WTC11 (cell line): ENCODE data around the gene NEURL1. TPM values are rescaled to one million over a fixed set of nuclear protein-coding genes. Genes with fewer than 3 reads are reported as not detected.

ENCODE experiments used
- ATAC-seq: fragments of 200-7000 bp; cut with Tn5 transposase; 2 replicates; pipeline ENCODE4 v1.10.0; 2021; ENCODE audit warnings: mild to moderate bottlenecking, moderate library complexity
- CTCF ChIA-PET: fragments of 300-600 bp; sonication (Branson Sonifier 250); formaldehyde crosslinking; loops from one replicate; lab custom pipeline; 2021; ENCODE audit warnings: antibody characterized with exemption; lab: Charles Lee
- POLR2A ChIA-PET: fragments of 350-600 bp; sonication (Branson Sonifier 250); formaldehyde crosslinking; loops from one replicate; lab custom pipeline; 2021; ENCODE audit warnings: antibody characterized with exemption; lab: Charles Lee
- DNase-seq: peaks from one replicate; pipeline ENCODE4 v3.0.0; 2021; ENCODE audit warnings: low spot score
- H3K27ac Mint-ChIP-seq: 2 replicates; pipeline ENCODE4 v1.8.0; 2021; ENCODE audit warnings: mixed read lengths
- H3K27me3 Mint-ChIP-seq: 2 replicates; pipeline ENCODE4 v1.8.0; 2021; ENCODE audit warnings: low read depth, mild to moderate bottlenecking, moderate library complexity, mixed read lengths
- H3K36me3 Mint-ChIP-seq: 2 replicates; pipeline ENCODE4 v1.8.0; 2021; ENCODE audit warnings: mixed read lengths
- H3K4me1 Mint-ChIP-seq: 2 replicates; pipeline ENCODE4 v1.8.0; 2022; ENCODE audit warnings: mixed read lengths
- H3K4me3 Mint-ChIP-seq: 2 replicates; pipeline ENCODE4 v1.8.0; 2021; ENCODE audit warnings: mild to moderate bottlenecking, moderate library complexity, mixed read lengths
- H3K9me3 Mint-ChIP-seq: 2 replicates; pipeline ENCODE4 v1.8.0; 2021; ENCODE audit warnings: mixed read lengths
- CREB1 ChIP-seq: sonication (generic); formaldehyde crosslinking; IDR thresholded peaks from 2 replicates; pipeline ENCODE4 v1.8.0; 2023; ENCODE audit warnings: mild to moderate bottlenecking, missing genetic modification reagents
- CREM ChIP-seq: sonication (generic); formaldehyde crosslinking; IDR thresholded peaks from 2 replicates; pipeline ENCODE4 v1.8.1; 2022; ENCODE audit warnings: mild to moderate bottlenecking, missing genetic modification reagents, moderate library complexity
- ELF4 ChIP-seq: sonication (generic); formaldehyde crosslinking; IDR thresholded peaks from 2 replicates; pipeline ENCODE4 v1.8.1; 2022; ENCODE audit warnings: low read depth, mild to moderate bottlenecking, moderate library complexity, missing genetic modification reagents
- ESRRA ChIP-seq: sonication (generic); formaldehyde crosslinking; IDR thresholded peaks from 2 replicates; pipeline ENCODE4 v1.8.1; 2022; ENCODE audit warnings: mild to moderate bottlenecking, missing genetic modification reagents, borderline replicate concordance
- GABPB1 ChIP-seq: sonication (generic); formaldehyde crosslinking; IDR thresholded peaks from 2 replicates; pipeline ENCODE4 v1.8.1; 2023; ENCODE audit warnings: mild to moderate bottlenecking, missing genetic modification reagents
- JAZF1 ChIP-seq: fragments of 250-450 bp; sonication (Bioruptor Pico); IDR thresholded peaks from 2 replicates; pipeline ENCODE4 v1.9.0; 2021; ENCODE audit warnings: moderate library complexity, mild to moderate bottlenecking, inconsistent platforms
- JUN ChIP-seq: sonication (generic); formaldehyde crosslinking; IDR thresholded peaks from 2 replicates; pipeline ENCODE4 v1.8.0; 2023; ENCODE audit warnings: mild to moderate bottlenecking, missing genetic modification reagents
- NFYB ChIP-seq: sonication (generic); formaldehyde crosslinking; conservative IDR thresholded peaks from 2 replicates; pipeline ENCODE4 v1.8.0; 2022; ENCODE audit warnings: low read depth, missing genetic modification reagents
- SMAD4 ChIP-seq: sonication (generic); formaldehyde crosslinking; IDR thresholded peaks from 2 replicates; pipeline ENCODE4 v1.8.0; 2022; ENCODE audit warnings: mild to moderate bottlenecking, missing genetic modification reagents
- TEAD1 ChIP-seq: sonication (generic); formaldehyde crosslinking; IDR thresholded peaks from 2 replicates; pipeline ENCODE4 v1.8.0; 2022; ENCODE audit warnings: mild to moderate bottlenecking, missing genetic modification reagents
- TEAD4 ChIP-seq: sonication (generic); formaldehyde crosslinking; IDR thresholded peaks from 2 replicates; pipeline ENCODE4 v1.8.0; 2022; ENCODE audit warnings: mild to moderate bottlenecking, missing genetic modification reagents
- ZNF121 ChIP-seq: sonication (generic); formaldehyde crosslinking; IDR thresholded peaks from 2 replicates; pipeline ENCODE4 v1.8.0; 2023; ENCODE audit warnings: missing genetic modification reagents
- total RNA-seq: library from RNA; stranded (reverse); gene quantifications from 3 replicates; pipeline ENCODE4 v1.2.3, GENCODE V29; 2021
- TF ChIP-seq, protein P1 (sequence below): fragments of 250-450 bp; sonication (Bioruptor Pico); IDR thresholded peaks from 2 replicates; pipeline ENCODE4 v1.9.0; 2021; ENCODE audit warnings: moderate library complexity, mild to moderate bottlenecking, inconsistent platforms, borderline replicate concordance
- TF ChIP-seq, protein P2 (sequence below): sonication (generic); formaldehyde crosslinking; IDR thresholded peaks from 2 replicates; pipeline ENCODE4 v1.8.1; 2023; ENCODE audit warnings: mild to moderate bottlenecking, moderate library complexity, missing genetic modification reagents
- TF ChIP-seq, protein P3 (sequence below): sonication (generic); formaldehyde crosslinking; IDR thresholded peaks from 2 replicates; pipeline ENCODE4 v1.8.1; 2022; ENCODE audit warnings: mild to moderate bottlenecking, missing genetic modification reagents, moderate library complexity, borderline replicate concordance
- TF ChIP-seq, protein P4 (sequence below): fragments of 250-450 bp; sonication (Bioruptor Pico); conservative IDR thresholded peaks from 2 replicates; pipeline ENCODE4 v1.9.0; 2021; ENCODE audit warnings: mild to moderate bottlenecking
- TF ChIP-seq, protein P5 (sequence below): sonication (generic); formaldehyde crosslinking; IDR thresholded peaks from 2 replicates; pipeline ENCODE4 v1.8.0; 2022; ENCODE audit warnings: mild to moderate bottlenecking, missing genetic modification reagents
- TF ChIP-seq, protein P6 (sequence below): sonication (generic); formaldehyde crosslinking; IDR thresholded peaks from 2 replicates; pipeline ENCODE4 v1.8.1; 2023; ENCODE audit warnings: mild to moderate bottlenecking, missing genetic modification reagents, borderline replicate concordance

Gene NEURL1
- total RNA-seq, 1 experiment from 2014 or later: 1.2 TPM

DNA sequence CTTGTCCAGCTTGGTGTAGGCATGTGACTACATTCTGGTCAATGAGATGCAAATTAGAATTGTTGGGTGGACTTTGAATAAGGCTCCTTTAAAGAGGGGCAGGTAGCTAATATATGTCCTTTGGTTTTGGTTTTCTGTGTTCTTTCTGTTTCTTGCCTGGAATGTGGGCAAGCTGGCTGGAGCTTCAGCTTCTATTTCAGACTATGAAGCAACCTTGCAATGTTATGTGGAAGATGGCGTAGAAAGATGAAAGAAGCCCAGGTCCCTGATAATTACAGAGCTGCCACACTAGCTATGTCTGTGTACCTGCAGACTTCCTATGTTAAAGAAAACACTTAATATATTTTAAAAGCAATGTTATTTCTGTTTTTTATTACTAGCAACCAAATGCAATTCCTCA is 46.2 kb downstream of the NEURL1 start (continued):
- TF ChIP-seq, protein P1, sequence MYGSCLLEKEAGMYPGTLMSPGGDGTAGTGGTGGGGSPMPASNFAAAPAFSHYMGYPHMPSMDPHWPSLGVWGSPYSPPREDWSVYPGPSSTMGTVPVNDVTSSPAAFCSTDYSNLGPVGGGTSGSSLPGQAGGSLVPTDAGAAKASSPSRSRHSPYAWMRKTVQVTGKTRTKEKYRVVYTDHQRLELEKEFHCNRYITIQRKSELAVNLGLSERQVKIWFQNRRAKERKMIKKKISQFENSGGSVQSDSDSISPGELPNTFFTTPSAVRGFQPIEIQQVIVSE (CRISPR knock-in tag): no peak

DNA sequence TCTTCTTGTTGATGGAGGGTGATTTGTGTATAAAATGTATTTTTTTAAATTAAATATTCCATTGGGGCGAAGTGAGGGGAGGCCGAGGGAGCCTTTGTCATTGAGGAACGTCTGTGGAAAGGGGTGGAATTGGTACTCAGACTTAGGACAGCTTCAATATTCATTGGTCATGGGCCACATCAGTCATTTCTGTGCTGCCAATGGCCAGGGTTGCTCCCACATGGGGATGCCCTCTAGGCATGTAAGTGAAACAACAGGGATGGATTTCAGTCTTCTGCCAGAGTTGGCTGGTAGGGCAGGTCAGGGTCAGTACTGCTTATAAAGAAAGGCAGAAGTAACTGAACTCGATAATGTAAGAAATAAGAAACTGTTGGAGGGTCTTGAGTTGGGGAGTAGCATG is 47.2 kb downstream of the NEURL1 start:
- ChIA-PET POLR2A (no interaction called here), CTCF (no interaction called here)
- Mint-ChIP-seq H3K27me3 (peaks cover 3% of the 10 kb centered on the region; the same call in 1 of the 2 replicates), H3K27ac (no peak overlapping the region), H3K9me3 (0 out of 2 replicates have a peak, but pooled peaks cover 5% of the 10 kb centered on the region), H3K4me1 (peaks cover 14% of the 10 kb centered on the region), H3K4me3 (no peak overlapping the region), H3K36me3 (no peaks in the 10 kb centered on the region)
- TF ChIP-seq TEAD1 (CRISPR knock-in tag): no peak
- TF ChIP-seq, protein P2, sequence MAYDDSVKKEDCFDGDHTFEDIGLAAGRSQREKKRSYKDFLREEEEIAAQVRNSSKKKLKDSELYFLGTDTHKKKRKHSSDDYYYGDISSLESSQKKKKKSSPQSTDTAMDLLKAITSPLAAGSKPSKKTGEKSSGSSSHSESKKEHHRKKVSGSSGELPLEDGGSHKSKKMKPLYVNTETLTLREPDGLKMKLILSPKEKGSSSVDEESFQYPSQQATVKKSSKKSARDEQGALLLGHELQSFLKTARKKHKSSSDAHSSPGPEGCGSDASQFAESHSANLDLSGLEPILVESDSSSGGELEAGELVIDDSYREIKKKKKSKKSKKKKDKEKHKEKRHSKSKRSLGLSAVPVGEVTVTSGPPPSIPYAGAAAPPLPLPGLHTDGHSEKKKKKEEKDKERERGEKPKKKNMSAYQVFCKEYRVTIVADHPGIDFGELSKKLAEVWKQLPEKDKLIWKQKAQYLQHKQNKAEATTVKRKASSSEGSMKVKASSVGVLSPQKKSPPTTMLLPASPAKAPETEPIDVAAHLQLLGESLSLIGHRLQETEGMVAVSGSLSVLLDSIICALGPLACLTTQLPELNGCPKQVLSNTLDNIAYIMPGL: no peak
- TF ChIP-seq TEAD4 (CRISPR knock-in tag): no peak
- TF ChIP-seq SMAD4 (CRISPR knock-in tag): no peak
- TF ChIP-seq, protein P3, sequence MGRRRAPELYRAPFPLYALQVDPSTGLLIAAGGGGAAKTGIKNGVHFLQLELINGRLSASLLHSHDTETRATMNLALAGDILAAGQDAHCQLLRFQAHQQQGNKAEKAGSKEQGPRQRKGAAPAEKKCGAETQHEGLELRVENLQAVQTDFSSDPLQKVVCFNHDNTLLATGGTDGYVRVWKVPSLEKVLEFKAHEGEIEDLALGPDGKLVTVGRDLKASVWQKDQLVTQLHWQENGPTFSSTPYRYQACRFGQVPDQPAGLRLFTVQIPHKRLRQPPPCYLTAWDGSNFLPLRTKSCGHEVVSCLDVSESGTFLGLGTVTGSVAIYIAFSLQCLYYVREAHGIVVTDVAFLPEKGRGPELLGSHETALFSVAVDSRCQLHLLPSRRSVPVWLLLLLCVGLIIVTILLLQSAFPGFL (CRISPR knock-in tag): no peak
- no peak; the same call in 1 of the 2 replicates for TF ChIP-seq NFYB
- TF ChIP-seq, protein P4, sequence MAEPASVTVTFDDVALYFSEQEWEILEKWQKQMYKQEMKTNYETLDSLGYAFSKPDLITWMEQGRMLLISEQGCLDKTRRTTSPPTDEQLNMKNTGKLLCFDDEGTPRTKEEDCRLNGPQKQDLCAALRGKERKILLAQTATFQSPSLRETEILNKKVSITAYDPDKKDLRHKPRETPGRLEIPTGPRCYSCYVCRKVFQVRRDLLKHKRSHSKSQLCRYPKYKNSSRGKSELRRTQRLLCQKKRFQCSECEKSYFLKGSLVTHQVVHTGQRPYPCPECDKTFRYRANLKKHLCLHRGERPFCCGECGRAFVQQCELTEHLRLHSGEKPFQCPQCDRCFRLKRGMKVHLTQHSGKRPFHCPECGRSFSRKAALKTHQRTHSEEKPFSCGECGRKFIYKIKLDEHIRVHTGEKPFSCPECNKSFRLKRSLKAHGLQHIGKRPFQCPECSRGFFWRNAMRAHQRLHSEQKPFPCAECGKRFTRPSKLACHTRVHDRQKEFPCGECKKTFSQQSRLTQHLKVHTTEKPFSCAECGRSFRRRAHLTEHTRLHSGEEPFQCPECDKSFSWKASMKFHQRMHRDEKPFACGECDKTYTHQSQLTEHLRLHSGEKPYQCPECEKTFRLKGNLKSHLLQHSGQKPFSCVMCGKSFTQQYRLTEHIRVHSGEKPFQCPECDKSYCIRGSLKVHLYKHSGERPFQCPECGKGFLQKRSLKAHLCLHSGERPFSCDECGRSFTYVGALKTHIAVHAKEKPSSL (CRISPR knock-in tag): no peak
- TF ChIP-seq CREM (CRISPR knock-in tag): no peak
- no peak for TF ChIP-seq JAZF1
- peak; percentile 8 for DNase-seq
- ATAC-seq: no peak

DNA sequence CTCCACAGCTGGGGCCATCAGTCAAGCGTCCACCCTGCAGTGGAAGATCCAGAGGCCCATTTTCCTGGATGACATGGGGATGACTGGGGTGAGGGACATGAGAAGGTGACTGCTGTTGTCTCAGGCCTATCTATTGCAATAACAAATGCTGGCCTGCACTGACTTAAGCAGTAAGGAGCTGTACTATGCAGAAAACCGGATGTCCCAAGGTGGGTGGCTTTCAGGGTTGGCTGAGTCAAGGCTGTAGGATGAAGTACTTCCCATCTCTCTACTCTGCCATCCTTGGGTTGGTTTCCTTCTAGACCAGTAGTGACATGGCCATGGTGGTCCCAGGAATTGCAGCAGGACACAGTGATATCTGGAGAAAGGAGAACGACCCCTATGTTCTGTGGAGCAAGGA is 48.1 kb downstream of the NEURL1 start:
- H3K4me3 Mint-ChIP-seq: no peak overlapping the region
- H3K4me1 Mint-ChIP-seq: peaks cover 14% of the 10 kb centered on the region
- DNase-seq: no peak
- TF ChIP-seq ZNF121 (no peak), ELF4 (CRISPR knock-in tag) (no peak), JUN (no peak), CREB1 (CRISPR knock-in tag) (no peak), GABPB1 (CRISPR knock-in tag) (no peak), ESRRA (CRISPR knock-in tag) (no peak)
- TF ChIP-seq, protein P5, sequence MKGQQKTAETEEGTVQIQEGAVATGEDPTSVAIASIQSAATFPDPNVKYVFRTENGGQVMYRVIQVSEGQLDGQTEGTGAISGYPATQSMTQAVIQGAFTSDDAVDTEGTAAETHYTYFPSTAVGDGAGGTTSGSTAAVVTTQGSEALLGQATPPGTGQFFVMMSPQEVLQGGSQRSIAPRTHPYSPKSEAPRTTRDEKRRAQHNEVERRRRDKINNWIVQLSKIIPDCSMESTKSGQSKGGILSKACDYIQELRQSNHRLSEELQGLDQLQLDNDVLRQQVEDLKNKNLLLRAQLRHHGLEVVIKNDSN (CRISPR knock-in tag): no peak
- TF ChIP-seq, protein P6, sequence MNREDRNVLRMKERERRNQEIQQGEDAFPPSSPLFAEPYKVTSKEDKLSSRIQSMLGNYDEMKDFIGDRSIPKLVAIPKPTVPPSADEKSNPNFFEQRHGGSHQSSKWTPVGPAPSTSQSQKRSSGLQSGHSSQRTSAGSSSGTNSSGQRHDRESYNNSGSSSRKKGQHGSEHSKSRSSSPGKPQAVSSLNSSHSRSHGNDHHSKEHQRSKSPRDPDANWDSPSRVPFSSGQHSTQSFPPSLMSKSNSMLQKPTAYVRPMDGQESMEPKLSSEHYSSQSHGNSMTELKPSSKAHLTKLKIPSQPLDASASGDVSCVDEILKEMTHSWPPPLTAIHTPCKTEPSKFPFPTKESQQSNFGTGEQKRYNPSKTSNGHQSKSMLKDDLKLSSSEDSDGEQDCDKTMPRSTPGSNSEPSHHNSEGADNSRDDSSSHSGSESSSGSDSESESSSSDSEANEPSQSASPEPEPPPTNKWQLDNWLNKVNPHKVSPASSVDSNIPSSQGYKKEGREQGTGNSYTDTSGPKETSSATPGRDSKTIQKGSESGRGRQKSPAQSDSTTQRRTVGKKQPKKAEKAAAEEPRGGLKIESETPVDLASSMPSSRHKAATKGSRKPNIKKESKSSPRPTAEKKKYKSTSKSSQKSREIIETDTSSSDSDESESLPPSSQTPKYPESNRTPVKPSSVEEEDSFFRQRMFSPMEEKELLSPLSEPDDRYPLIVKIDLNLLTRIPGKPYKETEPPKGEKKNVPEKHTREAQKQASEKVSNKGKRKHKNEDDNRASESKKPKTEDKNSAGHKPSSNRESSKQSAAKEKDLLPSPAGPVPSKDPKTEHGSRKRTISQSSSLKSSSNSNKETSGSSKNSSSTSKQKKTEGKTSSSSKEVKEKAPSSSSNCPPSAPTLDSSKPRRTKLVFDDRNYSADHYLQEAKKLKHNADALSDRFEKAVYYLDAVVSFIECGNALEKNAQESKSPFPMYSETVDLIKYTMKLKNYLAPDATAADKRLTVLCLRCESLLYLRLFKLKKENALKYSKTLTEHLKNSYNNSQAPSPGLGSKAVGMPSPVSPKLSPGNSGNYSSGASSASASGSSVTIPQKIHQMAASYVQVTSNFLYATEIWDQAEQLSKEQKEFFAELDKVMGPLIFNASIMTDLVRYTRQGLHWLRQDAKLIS (CRISPR knock-in tag): no peak
- no peak overlapping the region for H3K27ac Mint-ChIP-seq
- 0 out of 2 replicates have a peak, but pooled peaks cover 5% of the 10 kb centered on the region for H3K9me3 Mint-ChIP-seq
- peaks cover 3% of the 10 kb centered on the region; the same call in 1 of the 2 replicates for H3K27me3 Mint-ChIP-seq
- ChIA-PET POLR2A (interaction anchor here (0.6 kb wide), 1 partner anchor 9 kb away, joined by 4 read pairs; no protein-coding TSS in a partner anchor), CTCF (interaction anchor here (0.5 to 2.0 kb wide), 8 partner anchors 13 to 964 kb away, joined by 3 to 15 read pairs (median 6); partner anchors contain the start of gene NEURL1)
- no peaks in the 10 kb centered on the region for H3K36me3 Mint-ChIP-seq
- no peak for ATAC-seq
